IPS-15b (cell line): ENCODE data around the gene FAM13A.
A peak's percentile ranks its signal among the peaks of the same experiment; 100 is the strongest.

ENCODE experiments used
- H3K27me3 ChIP-seq: one replicate; pipeline ENCODE4 v1.6.1; 2013; ENCODE audit warnings: low read length; ENCODE audit not compliant: control insufficient read depth, insufficient read depth
- H3K36me3 ChIP-seq: one replicate; pipeline ENCODE4 v1.6.1; 2013; ENCODE audit warnings: low read length; ENCODE audit not compliant: control insufficient read depth, insufficient read depth
- H3K4me1 ChIP-seq: one replicate; pipeline ENCODE4 v1.6.1; 2013; ENCODE audit warnings: mild to moderate bottlenecking, low read length; ENCODE audit not compliant: control insufficient read depth, insufficient read depth
- H3K4me3 ChIP-seq: one replicate; pipeline ENCODE4 v1.5.1; 2013; ENCODE audit warnings: low read depth, low read length
- H3K9ac ChIP-seq: one replicate; pipeline ENCODE4 v1.6.1; 2013; ENCODE audit warnings: low read depth, mild to moderate bottlenecking, low read length
- H3K9me3 ChIP-seq: one replicate; pipeline ENCODE4 v1.6.1; 2013; ENCODE audit warnings: mild to moderate bottlenecking, low read length; ENCODE audit not compliant: control insufficient read depth, insufficient read depth

Gene FAM13A

GRCh38 chr4:88709989-88710388 lies 347.0 kb downstream of the FAM13A start:
- Histone ChIP-seq H3K27me3 (no peaks in the 10 kb centered on the region), H3K36me3 (no peaks in the 10 kb centered on the region), H3K4me1 (peaks cover 3% of the 10 kb centered on the region), H3K9ac (no peak overlapping the region), H3K4me3 (no peak overlapping the region), H3K9me3 (no peaks in the 10 kb centered on the region)

DNA sequence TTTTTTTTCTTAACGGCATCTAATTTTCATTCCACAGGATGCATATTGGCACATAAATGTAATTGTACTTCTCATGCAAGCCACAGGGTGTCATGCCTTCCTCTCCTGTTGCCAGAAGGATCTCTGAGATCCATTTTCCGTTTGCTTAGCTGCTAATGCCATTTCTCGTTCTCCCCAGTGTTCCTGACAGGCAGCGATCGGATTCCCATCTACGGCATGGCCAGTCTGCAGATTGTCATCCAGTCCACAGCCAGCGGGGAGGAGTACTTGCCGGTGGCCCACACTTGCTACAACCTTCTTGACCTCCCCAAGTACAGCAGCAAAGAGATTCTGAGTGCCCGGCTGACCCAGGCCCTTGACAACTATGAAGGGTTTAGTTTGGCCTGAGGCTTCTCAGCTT lies 350.4 kb downstream of the FAM13A start:
- H3K36me3 ChIP-seq: no peaks in the 10 kb centered on the region
- no peak overlapping the region for H3K9ac ChIP-seq
- no peak overlapping the region for H3K4me3 ChIP-seq
- H3K9me3 ChIP-seq: no peaks in the 10 kb centered on the region
- no peaks in the 10 kb centered on the region for H3K27me3 ChIP-seq
- peaks cover 3% of the 10 kb centered on the region for H3K4me1 ChIP-seq

GRCh38 chr4:88705805-88706492 lies 351.0 kb downstream of the FAM13A start:
- Histone ChIP-seq H3K4me1 (peaks cover 3% of the 10 kb centered on the region), H3K27me3 (no peaks in the 10 kb centered on the region), H3K36me3 (no peaks in the 10 kb centered on the region), H3K4me3 (no peak overlapping the region), H3K9ac (no peak overlapping the region), H3K9me3 (no peaks in the 10 kb centered on the region)

GRCh38 chr4:88705223-88705622 lies 351.8 kb downstream of the FAM13A start:
- Histone ChIP-seq H3K36me3 (no peaks in the 10 kb centered on the region), H3K4me3 (no peak overlapping the region), H3K4me1 (peaks cover 3% of the 10 kb centered on the region), H3K27me3 (no peaks in the 10 kb centered on the region), H3K9ac (no peak overlapping the region), H3K9me3 (no peaks in the 10 kb centered on the region)

DNA sequence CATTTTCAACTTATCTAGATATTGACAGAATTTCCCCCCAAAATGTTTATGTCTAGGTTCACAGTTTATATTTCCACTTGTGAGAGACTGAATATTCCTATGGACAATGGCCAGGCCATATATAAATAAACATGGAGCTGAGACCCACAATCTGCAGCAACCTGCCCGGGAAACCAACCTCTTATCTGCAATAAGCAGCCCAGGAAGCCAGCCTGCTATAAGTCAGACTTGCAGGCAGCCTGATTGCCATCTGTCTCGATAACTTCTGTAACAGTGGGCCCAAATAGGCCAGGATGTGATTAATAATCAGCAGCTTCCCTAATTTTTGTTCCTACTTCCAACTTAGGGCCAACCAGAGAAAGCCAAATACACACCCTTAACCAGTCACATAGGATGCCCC lies 354.2 kb downstream of the FAM13A start:
- Histone ChIP-seq H3K4me3 (no peak overlapping the region), H3K9me3 (no peaks in the 10 kb centered on the region), H3K9ac (no peak overlapping the region), H3K4me1 (peaks cover 3% of the 10 kb centered on the region), H3K27me3 (peaks cover 3% of the 10 kb centered on the region), H3K36me3 (no peaks in the 10 kb centered on the region)

DNA sequence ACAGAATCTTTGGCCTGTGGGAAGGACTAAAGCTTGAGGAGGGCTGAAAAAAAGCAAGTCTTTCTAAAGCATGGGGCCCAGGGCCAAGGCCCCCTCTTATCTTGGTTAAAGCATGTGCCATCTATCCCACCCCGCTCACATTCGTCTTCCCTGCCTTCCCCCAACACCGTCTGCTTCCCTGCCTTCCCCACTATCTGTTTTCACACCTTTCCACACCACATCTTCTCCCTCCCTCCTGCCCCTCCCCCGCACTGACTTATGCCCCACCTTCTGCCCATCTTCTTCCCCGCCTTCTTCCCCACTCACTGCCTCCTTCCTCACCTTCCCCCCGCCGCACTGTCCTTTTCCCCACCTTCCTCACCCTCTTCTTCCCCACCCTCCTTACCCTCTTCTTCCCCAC lies 358.5 kb downstream of the FAM13A start:
- Histone ChIP-seq H3K4me3 (no peak overlapping the region), H3K9me3 (no peaks in the 10 kb centered on the region), H3K9ac (no peak overlapping the region), H3K27me3 (peaks cover 3% of the 10 kb centered on the region), H3K36me3 (no peaks in the 10 kb centered on the region), H3K4me1 (no peaks in the 10 kb centered on the region)

DNA sequence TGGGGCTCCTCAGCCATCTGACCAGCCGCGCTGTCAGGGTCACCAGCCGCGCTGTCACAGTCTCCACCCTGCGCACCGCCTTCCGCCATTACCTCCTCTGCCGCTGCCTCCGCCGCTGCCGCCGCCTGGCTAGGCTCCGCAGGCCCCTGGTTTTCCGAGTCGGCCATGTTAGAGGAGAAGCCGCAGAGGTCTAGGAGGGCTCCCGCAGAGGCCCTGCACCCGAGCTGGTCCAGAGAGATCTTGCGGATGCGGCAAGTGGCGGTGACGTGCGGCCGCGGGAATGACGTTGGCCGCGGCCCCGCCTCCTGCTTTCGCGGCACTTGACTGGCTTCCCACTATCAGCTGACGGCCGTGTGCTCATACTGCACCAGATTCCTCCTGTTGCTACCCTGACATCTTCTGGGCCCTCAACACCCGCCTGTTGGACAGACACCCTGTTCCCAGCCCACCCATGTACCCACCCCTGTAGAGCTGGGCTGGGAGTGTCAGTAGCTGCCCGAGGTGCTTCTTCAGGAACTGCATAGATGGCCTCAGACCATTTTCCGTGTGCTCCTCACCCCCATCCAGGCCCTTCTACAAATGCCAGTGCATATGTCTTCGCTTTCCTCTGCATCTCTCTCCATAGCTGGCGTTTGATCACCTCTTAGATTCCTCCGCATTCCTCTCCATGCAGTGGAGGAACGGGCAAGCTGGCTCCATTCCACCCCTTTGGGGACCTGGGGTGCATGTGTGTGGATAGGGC lies 359.2 kb downstream of the FAM13A start, which contains the start of gene NAP1L5:
Gene NAP1L5, minus strand, starts transcription at position 242 of the 742 bp plus-strand sequence. Its CDS starts 75 bp downstream, at position 167.
- Histone ChIP-seq H3K36me3 (no peaks in the 10 kb centered on the region), H3K9me3 (no peaks in the 10 kb centered on the region), H3K27me3 (peaks cover 3% of the 10 kb centered on the region), H3K9ac (no peak within 1 kb of the TSS), H3K4me1 (no peaks in the 10 kb centered on the region), H3K4me3 (peak within 1 kb of the TSS; percentile 57)

DNA sequence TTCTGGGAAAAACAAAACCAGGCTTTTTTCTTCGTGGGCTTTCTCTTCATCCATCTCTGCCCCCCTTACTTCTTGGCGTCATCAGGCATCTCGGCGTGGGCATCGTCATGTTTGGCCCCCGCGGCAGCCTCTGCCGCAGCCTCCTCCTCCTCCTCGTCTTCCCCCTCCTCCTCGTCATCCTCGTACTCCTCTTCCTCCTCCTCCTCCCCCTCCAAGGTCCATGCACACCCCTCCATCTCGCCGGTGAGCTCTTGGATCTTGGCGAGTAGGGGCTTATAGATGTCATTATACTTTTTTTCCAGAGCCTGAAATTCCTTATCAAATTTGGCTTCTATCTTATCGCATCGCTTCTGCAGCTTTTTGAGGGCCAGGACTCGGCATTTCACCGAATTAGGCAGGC lies 359.8 kb downstream of the FAM13A start:
- Histone ChIP-seq H3K27me3 (peaks cover 3% of the 10 kb centered on the region), H3K4me1 (no peaks in the 10 kb centered on the region), H3K4me3 (peak overlapping the region; percentile 57), H3K9ac (no peak overlapping the region), H3K9me3 (no peaks in the 10 kb centered on the region), H3K36me3 (no peaks in the 10 kb centered on the region)

GRCh38 chr4:88696630-88697029 lies 360.4 kb downstream of the FAM13A start:
- Histone ChIP-seq H3K27me3 (peaks cover 3% of the 10 kb centered on the region), H3K4me3 (no peak overlapping the region), H3K4me1 (no peaks in the 10 kb centered on the region), H3K9ac (no peak overlapping the region), H3K36me3 (no peaks in the 10 kb centered on the region), H3K9me3 (no peaks in the 10 kb centered on the region)

GRCh38 chr4:88693792-88694191 lies 363.2 kb downstream of the FAM13A start:
- peaks cover 3% of the 10 kb centered on the region for H3K27me3 ChIP-seq
- H3K9me3 ChIP-seq: no peaks in the 10 kb centered on the region
- H3K4me1 ChIP-seq: no peaks in the 10 kb centered on the region
- H3K36me3 ChIP-seq: no peaks in the 10 kb centered on the region
- no peak overlapping the region for H3K9ac ChIP-seq
- no peak overlapping the region for H3K4me3 ChIP-seq

DNA sequence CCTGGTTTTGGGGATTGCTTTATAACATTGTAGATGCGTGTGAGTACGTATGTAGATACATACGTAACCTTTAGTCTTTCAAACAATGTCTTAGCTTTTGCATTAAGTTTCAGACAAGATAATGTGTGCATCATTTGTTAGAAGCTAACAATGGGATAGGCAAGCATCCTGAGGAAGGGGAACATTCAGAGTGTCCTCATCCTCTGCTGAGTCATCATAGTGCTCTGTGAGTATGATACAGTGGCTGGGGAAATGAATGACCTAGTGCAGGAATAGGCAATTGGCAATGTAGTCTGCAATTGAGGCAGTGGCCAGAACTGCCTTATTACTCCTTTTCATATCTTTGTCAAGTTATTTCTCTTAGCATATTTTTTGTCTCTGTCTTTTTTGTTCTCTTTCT lies 366.6 kb downstream of the FAM13A start:
- Histone ChIP-seq H3K36me3 (no peaks in the 10 kb centered on the region), H3K27me3 (no peaks in the 10 kb centered on the region), H3K9me3 (no peaks in the 10 kb centered on the region), H3K9ac (no peak overlapping the region), H3K4me1 (no peaks in the 10 kb centered on the region), H3K4me3 (no peak overlapping the region)

DNA sequence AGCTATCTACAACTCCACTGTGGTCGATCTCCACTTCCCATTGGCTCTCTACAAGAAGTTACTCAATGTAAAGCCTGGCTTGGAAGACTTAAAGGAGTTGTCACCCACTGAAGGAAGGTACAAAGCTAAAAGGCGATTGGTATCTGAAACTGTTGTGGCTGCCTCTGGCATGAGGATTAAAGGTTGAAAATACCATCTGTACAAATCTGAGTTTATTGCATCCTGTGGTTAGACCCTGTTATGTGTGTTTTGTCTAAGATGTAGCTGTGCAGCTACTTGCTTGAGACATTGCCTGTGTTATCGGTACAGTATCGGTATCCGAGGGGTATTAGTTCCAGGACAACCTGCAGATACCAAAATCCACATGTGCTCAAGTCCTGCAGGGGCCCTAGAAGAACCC lies 375.8 kb downstream of the FAM13A start:
- H3K27me3 ChIP-seq: no peaks in the 10 kb centered on the region
- H3K36me3 ChIP-seq: no peaks in the 10 kb centered on the region
- no peaks in the 10 kb centered on the region for H3K4me1 ChIP-seq
- H3K9me3 ChIP-seq: no peaks in the 10 kb centered on the region
- no peak overlapping the region for H3K9ac ChIP-seq
- H3K4me3 ChIP-seq: no peak overlapping the region
